ENCODE data around the gene PLXNC1.

Gene PLXNC1

GRCh38 chr12:94163850-94164249, 15.5 kb downstream of the PLXNC1 start:
- no peak for DNase-seq

- no peak for DNase-seq
Observed at GRCh38 chr12:94165138-94165537, 16.8 kb downstream of the PLXNC1 start.

GRCh38 chr12:94165670-94166364, 17.4 kb downstream of the PLXNC1 start:
- no peak for DNase-seq

- no peak for DNase-seq
Observed at GRCh38 chr12:94167071-94167755, 18.8 kb downstream of the PLXNC1 start.

- no peak for DNase-seq
Observed at GRCh38 chr12:94167756-94168416, 19.5 kb downstream of the PLXNC1 start.

GRCh38 chr12:94169495-94169894, 21.1 kb downstream of the PLXNC1 start:
- DNase-seq: no peak

- no peak for DNase-seq
Observed at GRCh38 chr12:94169966-94170689, 21.8 kb downstream of the PLXNC1 start.

GRCh38 chr12:94170690-94171594, 22.6 kb downstream of the PLXNC1 start:
- DNase-seq: no peak

- no peak for DNase-seq
Observed at GRCh38 chr12:94171595-94171930, 23.2 kb downstream of the PLXNC1 start.

- DNase-seq: no peak
Observed at GRCh38 chr12:94172031-94172430, 23.7 kb downstream of the PLXNC1 start.

- no peak for DNase-seq
Observed at GRCh38 chr12:94172973-94173372, 24.6 kb downstream of the PLXNC1 start.

GRCh38 chr12:94173660-94174265, 25.4 kb downstream of the PLXNC1 start:
- DNase-seq: no peak

- DNase-seq: no peak
Observed at GRCh38 chr12:94174576-94174975, 26.2 kb downstream of the PLXNC1 start.

GRCh38 chr12:94175763-94176668, 27.6 kb downstream of the PLXNC1 start:
- DNase-seq: no peak

GRCh38 chr12:94178054-94178453, 29.7 kb downstream of the PLXNC1 start:
- no peak for DNase-seq

- no peak for DNase-seq
Observed at GRCh38 chr12:94178882-94179281, 30.5 kb downstream of the PLXNC1 start.

GRCh38 chr12:94179723-94180122, 31.3 kb downstream of the PLXNC1 start:
- no peak for DNase-seq

GRCh38 chr12:94180558-94181296, 32.4 kb downstream of the PLXNC1 start:
- DNase-seq: no peak

- DNase-seq: no peak
Observed at GRCh38 chr12:94182986-94183707, 34.8 kb downstream of the PLXNC1 start.
